GM10266 (cell line): Measurements from ENCODE around the gene IDI2.
"Not testable (repeated sequence)": the region's sequence is repeated elsewhere in the genome, so short reads cannot be mapped to it uniquely, and the experiment has no call there.

ENCODE experiments used
- DNase-seq: peaks from one replicate; pipeline ENCODE4 v3.0.0; 2012; ENCODE audit errors: extremely low spot score
- TF ChIP-seq, protein P1 (sequence below): IDR thresholded peaks from 2 replicates; pipeline ENCODE4 v1.5.1; 2012; ENCODE audit warnings: mild to moderate bottlenecking, low read depth; ENCODE audit not compliant: control insufficient read depth, insufficient read depth; ENCODE audit errors: missing control alignments

Gene IDI2

DNA sequence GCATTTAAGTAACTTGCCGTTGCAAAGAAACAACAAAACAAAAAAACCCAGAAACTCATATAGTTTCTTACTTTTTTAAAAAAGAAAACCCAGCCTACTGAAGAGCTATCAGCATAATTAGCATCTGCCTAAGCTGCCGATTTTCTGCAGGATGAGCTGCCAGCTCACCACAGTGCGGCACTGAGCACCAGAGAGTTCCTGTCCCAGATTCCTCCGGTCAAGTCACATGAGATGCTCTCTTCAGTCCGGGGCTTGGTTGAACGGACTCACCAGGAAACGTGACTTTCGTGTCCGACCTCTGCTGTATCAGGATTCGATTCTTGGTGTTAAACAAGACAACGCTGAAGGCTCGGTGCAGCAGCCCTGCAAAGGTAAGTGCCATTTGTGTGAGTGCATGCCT lies 3.2 kb downstream of the IDI2 start:
- no peak for DNase-seq
- TF ChIP-seq, protein P1, sequence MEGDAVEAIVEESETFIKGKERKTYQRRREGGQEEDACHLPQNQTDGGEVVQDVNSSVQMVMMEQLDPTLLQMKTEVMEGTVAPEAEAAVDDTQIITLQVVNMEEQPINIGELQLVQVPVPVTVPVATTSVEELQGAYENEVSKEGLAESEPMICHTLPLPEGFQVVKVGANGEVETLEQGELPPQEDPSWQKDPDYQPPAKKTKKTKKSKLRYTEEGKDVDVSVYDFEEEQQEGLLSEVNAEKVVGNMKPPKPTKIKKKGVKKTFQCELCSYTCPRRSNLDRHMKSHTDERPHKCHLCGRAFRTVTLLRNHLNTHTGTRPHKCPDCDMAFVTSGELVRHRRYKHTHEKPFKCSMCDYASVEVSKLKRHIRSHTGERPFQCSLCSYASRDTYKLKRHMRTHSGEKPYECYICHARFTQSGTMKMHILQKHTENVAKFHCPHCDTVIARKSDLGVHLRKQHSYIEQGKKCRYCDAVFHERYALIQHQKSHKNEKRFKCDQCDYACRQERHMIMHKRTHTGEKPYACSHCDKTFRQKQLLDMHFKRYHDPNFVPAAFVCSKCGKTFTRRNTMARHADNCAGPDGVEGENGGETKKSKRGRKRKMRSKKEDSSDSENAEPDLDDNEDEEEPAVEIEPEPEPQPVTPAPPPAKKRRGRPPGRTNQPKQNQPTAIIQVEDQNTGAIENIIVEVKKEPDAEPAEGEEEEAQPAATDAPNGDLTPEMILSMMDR: no peak

DNA sequence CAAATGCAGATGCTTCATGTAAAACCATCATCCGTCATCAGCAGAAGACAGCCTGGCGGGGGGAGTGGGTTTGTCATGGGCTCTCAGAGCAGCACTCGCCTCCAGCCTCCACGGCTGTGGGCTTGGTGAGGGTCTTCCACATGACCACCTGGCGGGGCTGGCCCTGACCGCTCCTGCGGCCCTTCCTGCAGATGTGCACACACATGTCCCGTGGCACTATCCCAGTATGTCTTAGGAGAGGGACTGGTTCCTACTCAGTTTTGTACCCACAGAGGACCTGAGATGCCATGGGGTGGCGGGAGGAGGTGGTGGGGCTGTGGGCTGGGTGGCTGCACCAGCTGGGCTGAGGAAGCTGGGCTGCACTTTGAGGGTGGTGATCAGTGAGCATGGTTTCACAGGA lies 4.7 kb downstream of the IDI2 start:
- TF ChIP-seq, protein P1: no peak
- no peak for DNase-seq

DNA sequence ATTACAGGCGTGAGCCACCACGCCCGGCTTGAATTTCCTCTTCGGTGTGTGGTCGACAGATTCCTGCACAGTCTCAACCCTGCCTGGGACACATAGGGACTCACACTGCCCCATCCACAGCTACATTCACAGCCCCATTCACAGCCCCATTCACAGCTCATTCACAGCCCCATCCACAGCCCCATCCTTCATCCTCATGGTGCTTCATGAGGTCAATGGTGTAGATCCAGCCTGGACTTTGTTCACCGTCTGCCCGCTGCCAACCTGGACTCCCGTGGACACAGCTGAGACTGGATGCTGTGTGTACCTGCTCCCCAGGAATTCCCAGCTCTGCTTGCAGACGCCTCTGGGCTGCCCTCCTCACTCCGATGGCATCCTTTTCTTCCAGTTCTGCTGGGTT lies 5.2 kb downstream of the IDI2 start:
- no peak for DNase-seq
- TF ChIP-seq, protein P1: no peak

DNA sequence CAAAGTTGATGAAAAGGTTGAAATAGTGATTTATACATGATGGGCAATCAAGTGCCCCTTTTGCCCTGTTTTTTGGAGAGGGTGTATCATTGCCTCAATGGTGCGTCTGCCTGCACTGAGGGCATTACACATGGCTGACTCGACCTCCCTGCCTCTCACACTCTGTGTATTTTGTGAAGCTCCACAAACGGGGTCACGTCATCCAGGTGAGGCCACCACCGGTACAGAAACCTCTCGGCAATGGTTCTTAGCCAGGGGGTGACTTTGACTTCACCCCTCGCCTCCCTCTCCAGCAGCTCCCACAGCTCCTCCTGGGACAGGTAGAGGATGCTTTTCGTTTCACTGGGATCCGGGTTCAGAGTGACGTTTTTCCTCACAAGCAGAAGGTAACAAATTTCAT lies 6.3 kb downstream of the IDI2 start:
- TF ChIP-seq, protein P1: no peak
- DNase-seq: no peak

DNA sequence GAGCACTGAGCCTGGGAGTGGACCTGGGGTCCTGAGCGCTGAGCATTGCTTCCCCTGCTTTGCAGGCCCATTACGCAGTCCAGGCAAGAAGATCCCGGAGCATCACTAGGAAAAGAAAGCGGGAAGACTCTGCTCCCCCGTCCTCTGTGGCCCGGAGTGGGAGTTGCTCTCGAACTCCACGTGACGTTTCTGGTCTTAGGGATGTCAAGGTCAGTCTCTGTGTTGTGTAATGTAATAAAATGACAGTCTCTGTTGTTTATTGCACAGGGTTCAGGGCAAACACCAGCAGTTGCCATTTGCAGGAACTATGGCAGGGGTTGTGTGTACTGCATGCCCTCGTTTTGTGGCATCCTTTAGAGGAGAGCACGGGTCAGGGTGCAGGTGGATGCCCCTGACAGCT lies 10.0 kb downstream of the IDI2 start:
- TF ChIP-seq, protein P1: no peak
- DNase-seq: no peak

DNA sequence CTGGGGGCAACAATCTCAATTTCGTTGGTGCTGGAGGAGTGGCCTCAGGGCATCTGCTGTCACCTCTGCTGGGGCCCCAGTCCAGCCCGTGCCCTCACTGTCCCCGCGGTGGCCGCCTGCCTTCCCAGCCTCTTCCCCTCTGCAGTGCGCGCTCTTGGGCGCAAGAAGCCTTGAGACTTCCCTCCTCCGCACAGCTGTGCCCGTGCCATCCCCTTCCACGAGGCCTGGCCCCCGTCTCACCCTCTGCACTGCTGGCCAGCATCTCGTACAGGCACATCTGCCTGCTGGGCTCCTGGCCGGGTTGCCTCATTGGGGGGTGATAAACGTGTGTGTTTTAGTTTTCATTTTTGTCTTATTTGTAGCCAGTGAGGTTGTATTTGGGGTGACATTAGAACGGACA lies 14.0 kb downstream of the IDI2 start:
- no peak for DNase-seq
- TF ChIP-seq, protein P1: no peak

DNA sequence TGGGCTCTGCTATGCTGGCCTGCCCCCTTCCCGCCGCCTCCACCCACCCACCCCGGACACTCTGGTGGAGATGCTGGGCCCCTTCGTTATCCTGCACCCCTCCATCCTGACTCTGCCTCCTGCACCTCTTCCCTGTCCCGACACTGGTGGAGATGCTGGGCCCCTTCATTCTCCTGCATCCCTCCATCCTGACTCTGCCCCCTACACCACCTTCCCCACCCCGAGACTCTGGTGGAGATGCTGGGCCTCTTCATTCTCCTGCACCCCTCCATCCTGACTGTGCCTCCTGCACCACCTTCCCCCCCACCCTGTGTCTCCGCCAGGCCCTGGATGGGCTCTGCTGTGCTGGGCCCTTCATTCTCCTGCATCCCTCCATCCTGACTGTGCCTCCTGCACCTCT lies 15.0 kb downstream of the IDI2 start:
- DNase-seq: no peak
- TF ChIP-seq, protein P1: no peak

DNA sequence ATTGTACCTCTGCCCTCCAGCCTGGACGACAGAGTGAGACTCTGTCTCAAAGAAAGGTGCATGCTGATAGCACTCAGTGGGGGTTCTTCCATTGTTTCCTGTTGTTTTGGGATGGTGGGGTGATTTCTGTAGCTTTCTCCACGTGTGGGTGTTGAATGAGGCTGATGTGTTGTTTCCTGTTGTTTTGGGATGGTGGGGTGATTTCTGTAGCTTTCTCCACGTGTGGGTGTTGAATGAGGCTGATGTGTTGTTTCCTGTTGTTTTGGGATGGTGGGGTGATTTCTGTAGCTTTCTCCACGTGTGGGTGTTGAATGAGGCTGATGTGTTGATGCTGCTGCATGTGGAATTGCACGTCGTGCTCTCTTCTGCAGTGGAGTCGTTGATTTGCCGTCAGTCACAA lies 15.7 kb downstream of the IDI2 start:
- DNase-seq: not testable (repeated sequence)
